ENCODE data around the gene INSL6. TPM values are rescaled to one million over a fixed set of nuclear protein-coding genes. Genes with fewer than 3 reads are reported as not detected.

Gene INSL6

DNA sequence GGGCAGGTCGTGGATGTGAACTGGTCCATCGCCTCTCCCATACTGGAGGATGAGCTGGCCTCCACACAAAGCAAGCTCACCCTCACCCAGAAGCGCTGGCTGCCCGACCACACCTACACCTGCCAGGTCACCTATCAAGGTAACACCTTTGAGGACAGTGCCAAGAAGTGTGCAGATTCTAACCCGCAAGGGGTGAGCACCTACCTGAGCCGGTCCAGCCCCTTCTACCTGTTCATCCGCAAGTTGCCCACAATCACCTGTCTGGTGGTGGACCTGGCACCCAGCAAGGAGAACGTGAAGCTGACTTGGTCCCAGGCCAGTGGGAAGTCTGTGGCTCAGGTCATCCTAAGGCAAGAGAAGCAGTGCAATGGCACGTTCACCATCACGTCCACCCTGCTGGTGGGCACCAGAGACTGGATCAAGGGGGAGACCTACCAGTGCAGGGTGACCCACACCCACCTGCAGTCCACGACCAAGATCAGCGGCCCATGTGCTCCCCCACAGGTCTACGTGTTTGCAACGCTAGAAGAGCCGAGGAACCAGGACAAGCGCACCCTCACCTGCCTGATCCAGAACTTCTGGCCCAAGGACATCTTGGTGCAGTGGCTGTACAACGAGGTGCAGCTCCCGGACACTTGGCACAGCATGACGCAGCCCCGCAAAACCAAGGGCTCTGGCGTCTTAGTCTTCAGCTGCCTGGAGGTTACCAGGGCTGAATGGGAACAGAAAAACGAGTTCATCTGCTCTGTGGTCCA lies 71.3 kb downstream of the INSL6 start:
- H3K56ac ChIP-seq (ENCODE audit: low read length), result no peak overlapping the region
- no peaks in the 10 kb centered on the region for H3K79me2 ChIP-seq (ENCODE audit: control insufficient read depth, insufficient read depth, low read length)
- H3K4me2 ChIP-seq (ENCODE audit: low read length), result no peak overlapping the region
- no peak overlapping the region for H4K5ac ChIP-seq (ENCODE audit: low read length)
- no peak overlapping the region for H4K8ac ChIP-seq (ENCODE audit: low read depth, low read length)
- H3K4ac ChIP-seq (ENCODE audit: low read depth, low read length), result no peak overlapping the region
- no peak overlapping the region for H3K4me3 ChIP-seq (ENCODE audit: low read length)
- no peaks in the 10 kb centered on the region for H3K79me1 ChIP-seq (ENCODE audit: low read length)
- H2BK15ac ChIP-seq (replicated peaks; ENCODE audit: low read depth), result no peak overlapping the region
- no CpG with 5 or more reads among the region's 22 CpGs for WGBS (ENCODE audit: extremely low coverage, insufficient coverage, low lambda C conversion rate)
- H3K27ac ChIP-seq (ENCODE audit: low read depth, low read length), result no peak overlapping the region
- H3K18ac ChIP-seq (ENCODE audit: low read length), result no peak overlapping the region
- no peak overlapping the region for H2BK5ac ChIP-seq (ENCODE audit: low read length)
- no peak overlapping the region for H2BK120ac ChIP-seq (ENCODE audit: low read depth, low read length)
- no peak overlapping the region for H3K23ac ChIP-seq (ENCODE audit: low read length)
- no peak overlapping the region for H2AK5ac ChIP-seq (ENCODE audit: low read length)
- no peaks in the 10 kb centered on the region for H3K36me3 ChIP-seq (ENCODE audit: control insufficient read depth, insufficient read depth, low read length)
- H3K27me3 ChIP-seq (ENCODE audit: insufficient read depth, low read length, poor library complexity), result no peaks in the 10 kb centered on the region
- no peaks in the 10 kb centered on the region for H3K4me1 ChIP-seq (ENCODE audit: control insufficient read depth, low read depth, low read length)
- DNase-seq, result no peak
- no peak overlapping the region for H3K9ac ChIP-seq (ENCODE audit: low read length)

Small RNA genes within 50 kb of the gene (small RNA-seq; reads per million reads assigned to genes)
- gene AL133547.1 (ENCODE audit: insufficient read depth), result not detected
